Neural progenitor cell (in vitro differentiated cells): ENCODE measurements around the gene KCNIP1. TPM values are rescaled to one million over a fixed set of nuclear protein-coding genes. Genes with fewer than 3 reads are reported as not detected.
A peak's percentile ranks its signal among the peaks of the same experiment; 100 is the strongest.

ENCODE experiments used
- DNase-seq: peaks from one replicate; pipeline ENCODE4 v3.0.0-alpha.2; 2016; ENCODE audit warnings: low spot score
- H2AFZ ChIP-seq: fragments of 200-600 bp; sonication (generic); replicated peaks from 2 replicates; pipeline ENCODE4 v1.6.1; 2016; ENCODE audit warnings: antibody characterized with exemption
- H3F3A ChIP-seq: fragments of 200-600 bp; sonication (generic); 2 replicates; pipeline ENCODE4 v1.6.1; 2016; ENCODE audit warnings: antibody characterized with exemption, low read depth
- H3K27ac ChIP-seq: fragments of 200-600 bp; sonication (generic); 2 replicates; pipeline ENCODE4 v1.5.1; 2016; ENCODE audit warnings: mild to moderate bottlenecking
- H3K27me3 ChIP-seq: fragments of 200-600 bp; sonication (generic); 2 replicates; pipeline ENCODE4 v1.6.1; 2016; ENCODE audit warnings: mild to moderate bottlenecking, moderate library complexity
- H3K36me3 ChIP-seq: fragments of 200-600 bp; sonication (generic); 2 replicates; pipeline ENCODE4 v1.5.1; 2016
- H3K4me1 ChIP-seq: fragments of 200-600 bp; sonication (generic); 2 replicates; pipeline ENCODE4 v1.6.1; 2016; ENCODE audit warnings: mixed run types
- H3K4me2 ChIP-seq: fragments of 200-600 bp; sonication (generic); 2 replicates; pipeline ENCODE4 v1.6.1; 2016
- H3K4me3 ChIP-seq: fragments of 200-600 bp; sonication (generic); 2 replicates; pipeline ENCODE4 v1.5.1; 2016
- H3K79me2 ChIP-seq: fragments of 200-600 bp; sonication (generic); 2 replicates; pipeline ENCODE4 v1.6.1; 2016; ENCODE audit warnings: low read depth
- H3K9ac ChIP-seq: fragments of 200-600 bp; sonication (generic); 2 replicates; pipeline ENCODE4 v1.6.1; 2016
- H3K9me3 ChIP-seq: fragments of 200-600 bp; sonication (generic); 2 replicates; pipeline ENCODE4 v1.5.1; 2016; ENCODE audit warnings: low read depth
- H4K20me1 ChIP-seq: fragments of 200-600 bp; sonication (generic); 2 replicates; pipeline ENCODE4 v1.6.1; 2016; ENCODE audit warnings: low read depth
- H3K27ac Mint-ChIP-seq: 3 replicates; pipeline ENCODE4 v1.8.0; 2021; ENCODE audit warnings: mixed read lengths
- H3K27me3 Mint-ChIP-seq: 2 replicates; pipeline ENCODE4 v1.8.0; 2022; ENCODE audit warnings: low read depth, mild to moderate bottlenecking, inconsistent platforms, moderate library complexity, mixed read lengths; ENCODE audit not compliant: insufficient read depth
- H3K36me3 Mint-ChIP-seq: 3 replicates; pipeline ENCODE4 v1.8.0; 2021; ENCODE audit warnings: mixed read lengths
- H3K4me1 Mint-ChIP-seq: 3 replicates; pipeline ENCODE4 v1.8.0; 2021; ENCODE audit warnings: mixed read lengths
- H3K4me3 Mint-ChIP-seq: 3 replicates; pipeline ENCODE4 v1.8.0; 2021; ENCODE audit warnings: mild to moderate bottlenecking, moderate library complexity, mixed read lengths
- H3K9me3 Mint-ChIP-seq: 3 replicates; pipeline ENCODE4 v1.8.0; 2020; ENCODE audit warnings: mixed read lengths
- CTCF ChIP-seq: fragments of 200-600 bp; sonication (generic); IDR thresholded peaks from 2 replicates; pipeline ENCODE4 v1.5.1; 2017; ENCODE audit warnings: antibody characterized with exemption, mild to moderate bottlenecking
- EZH2 ChIP-seq: fragments of 200-600 bp; sonication (generic); IDR thresholded peaks from 2 replicates; pipeline ENCODE4 v1.6.1; 2017; ENCODE audit warnings: antibody characterized with exemption, mild to moderate bottlenecking, moderate library complexity
- EZH2phosphoT487 ChIP-seq: fragments of 200-600 bp; sonication (generic); IDR thresholded peaks from 2 replicates; pipeline ENCODE4 v1.6.1; 2017; ENCODE audit warnings: antibody characterized with exemption
- total RNA-seq: library from RNA; depleted of rRNA; stranded (reverse); fragments of >200 nt; gene quantifications from 2 replicates; pipeline ENCODE4 v1.2.3, GENCODE V29; 2015; ENCODE audit warnings: low replicate concordance

Gene KCNIP1
- total RNA-seq, 1 donor from 2014 or later, result 2.8 TPM

- Histone ChIP-seq H3K4me2 (no peak overlapping the region), H3K9ac (no peak overlapping the region), H3K4me3 (no peak overlapping the region), H3K27me3 (no peaks in the 10 kb centered on the region), H3K27ac (no peak overlapping the region), H3K36me3 (no peaks in the 10 kb centered on the region), H4K20me1 (no peaks in the 10 kb centered on the region), H3K79me2 (no peaks in the 10 kb centered on the region), H2AFZ (no peak overlapping the region), H3F3A (peaks cover 5% of the 10 kb centered on the region), H3K4me1 (peaks cover 19% of the 10 kb centered on the region), H3K9me3 (no peaks in the 10 kb centered on the region)
- Mint-ChIP-seq H3K4me3 (no peak overlapping the region), H3K36me3 (no peaks in the 10 kb centered on the region), H3K4me1 (peaks cover 22% of the 10 kb centered on the region), H3K9me3 (no peaks in the 10 kb centered on the region), H3K27ac (peak overlapping the region; percentile 12), H3K27me3 (peaks cover 7% of the 10 kb centered on the region)
- DNase-seq, result no peak
- TF ChIP-seq CTCF (no peak), EZH2phosphoT487 (no peak), EZH2 (no peak)
These were observed 19.3 kb downstream of the KCNIP1 start for GRCh38 chr5:170523142-170523551.

GRCh38 chr5:170523830-170524229 lies 20.0 kb downstream of the KCNIP1 start:
- no peak for DNase-seq

GRCh38 chr5:170524576-170524975 lies 20.8 kb downstream of the KCNIP1 start:
- H3K9ac ChIP-seq, result no peak overlapping the region
- H4K20me1 ChIP-seq, result no peaks in the 10 kb centered on the region
- H3K27me3 ChIP-seq, result no peaks in the 10 kb centered on the region
- no peak overlapping the region for H3K4me3 ChIP-seq
- Mint-ChIP-seq H3K9me3 (no peaks in the 10 kb centered on the region), H3K4me1 (peaks cover 25% of the 10 kb centered on the region), H3K27me3 (peaks cover 6% of the 10 kb centered on the region), H3K4me3 (no peak overlapping the region), H3K27ac (no peak overlapping the region), H3K36me3 (no peaks in the 10 kb centered on the region)
- no peaks in the 10 kb centered on the region for H3K9me3 ChIP-seq
- H3K4me1 ChIP-seq, result peaks cover 24% of the 10 kb centered on the region
- H3K79me2 ChIP-seq, result no peaks in the 10 kb centered on the region
- H3K36me3 ChIP-seq, result no peaks in the 10 kb centered on the region
- peaks cover 6% of the 10 kb centered on the region for H3F3A ChIP-seq
- no peak for DNase-seq
- H2AFZ ChIP-seq, result no peak overlapping the region
- H3K27ac ChIP-seq, result no peak overlapping the region
- TF ChIP-seq EZH2, result no peak
- no peak for TF ChIP-seq CTCF
- TF ChIP-seq EZH2phosphoT487, result no peak
- no peak overlapping the region for H3K4me2 ChIP-seq

More at GRCh38 chr5:170523830-170524229, 20.0 kb downstream of the KCNIP1 start:
- Mint-ChIP-seq H3K4me1 (peaks cover 25% of the 10 kb centered on the region), H3K9me3 (no peaks in the 10 kb centered on the region), H3K4me3 (no peak overlapping the region), H3K36me3 (no peaks in the 10 kb centered on the region), H3K27ac (peak overlapping the region; percentile 80), H3K27me3 (peaks cover 7% of the 10 kb centered on the region)
- TF ChIP-seq CTCF, result no peak
- no peak for TF ChIP-seq EZH2
- TF ChIP-seq EZH2phosphoT487, result no peak
- Histone ChIP-seq H3K4me3 (no peak overlapping the region), H2AFZ (no peak overlapping the region), H3K27ac (no peak overlapping the region), H3K79me2 (no peaks in the 10 kb centered on the region), H4K20me1 (no peaks in the 10 kb centered on the region), H3K4me1 (peaks cover 26% of the 10 kb centered on the region), H3F3A (peaks cover 6% of the 10 kb centered on the region), H3K9ac (no peak overlapping the region), H3K9me3 (no peaks in the 10 kb centered on the region), H3K36me3 (no peaks in the 10 kb centered on the region), H3K4me2 (no peak overlapping the region), H3K27me3 (no peaks in the 10 kb centered on the region)
